IPS DF 6.9 (cell line): ENCODE results near the gene LRRC36.

Source experiments
- DNase-seq: peaks from one replicate; pipeline ENCODE4 v3.0.0-alpha.2; 2013; ENCODE audit warnings: low read depth, low spot score
- H3K27ac ChIP-seq: one replicate; pipeline ENCODE4 v1.5.1; 2013; ENCODE audit warnings: low read length, control low read depth
- H3K27me3 ChIP-seq: 2 replicates; pipeline ENCODE4 v1.6.1; 2013; ENCODE audit warnings: mild to moderate bottlenecking, low read length; ENCODE audit not compliant: control insufficient read depth, insufficient read depth
- H3K36me3 ChIP-seq: 2 replicates; pipeline ENCODE4 v1.6.1; 2013; ENCODE audit warnings: low read length; ENCODE audit not compliant: control insufficient read depth, insufficient read depth
- H3K4me1 ChIP-seq: 2 replicates; pipeline ENCODE4 v1.6.1; 2013; ENCODE audit warnings: low read length; ENCODE audit not compliant: control insufficient read depth, insufficient read depth
- H3K4me3 ChIP-seq: 2 replicates; pipeline ENCODE4 v1.5.1; 2013; ENCODE audit warnings: mild to moderate bottlenecking, low read length
- H3K9me3 ChIP-seq: 2 replicates; pipeline ENCODE4 v1.6.1; 2013; ENCODE audit warnings: low read length, inconsistent platforms; ENCODE audit not compliant: control insufficient read depth, insufficient read depth
- WGBS: extraction: QIAGEN DNeasy Blood & Tissue Kit; methylation state at CpG from one replicate; pipeline ENCODE4 v1.1.7; 2013; ENCODE audit warnings: mixed read lengths, missing lambda C conversion rate; ENCODE audit not compliant: insufficient read length, insufficient coverage; 5-methylcytosine and 5-hydroxymethylcytosine counted together

LRRC36 gene

DNA sequence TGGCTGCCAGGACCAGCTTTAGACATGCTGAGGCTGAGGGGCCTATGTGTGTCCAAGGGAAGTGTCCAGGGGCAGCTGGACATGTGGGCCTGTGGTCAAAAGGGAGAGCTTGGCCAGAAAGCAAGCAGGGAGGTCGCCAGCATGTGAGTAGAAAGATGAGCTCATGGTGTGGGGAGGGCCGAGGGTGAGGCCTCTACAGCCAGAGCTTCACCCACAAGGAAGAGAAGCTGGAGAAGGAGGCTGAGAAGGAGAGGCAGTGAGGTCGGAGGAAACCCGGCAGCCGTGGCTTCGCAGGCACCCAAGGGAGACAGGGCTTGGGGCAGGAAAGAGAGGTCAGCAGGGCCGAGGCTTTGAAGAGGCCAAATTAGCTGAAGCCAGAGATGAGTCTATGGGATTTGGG is 100.3 kb downstream of the LRRC36 start:
- no peak for DNase-seq
- Histone ChIP-seq H3K4me3 (no peak overlapping the region), H3K4me1 (peaks cover 10% of the 10 kb centered on the region; the same call in 1 of the 2 replicates), H3K27me3 (no peaks in the 10 kb centered on the region), H3K27ac (no peak overlapping the region), H3K9me3 (no peaks in the 10 kb centered on the region), H3K36me3 (no peaks in the 10 kb centered on the region)
- no CpG with 5 or more reads among the region's 7 CpGs for WGBS

GRCh38 chr16:67428146-67428731 is 101.6 kb downstream of the LRRC36 start:
- H3K27me3 ChIP-seq, result no peaks in the 10 kb centered on the region
- no peak overlapping the region for H3K4me3 ChIP-seq
- peak; percentile 89 for DNase-seq
- H3K9me3 ChIP-seq, result no peaks in the 10 kb centered on the region
- H3K4me1 ChIP-seq, result peaks cover 10% of the 10 kb centered on the region; the same call in 1 of the 2 replicates
- H3K27ac ChIP-seq, result no peak overlapping the region
- WGBS, result no CpG with 5 or more reads among the region's 11 CpGs
- H3K36me3 ChIP-seq, result no peaks in the 10 kb centered on the region

- Histone ChIP-seq H3K4me1 (peaks cover 11% of the 10 kb centered on the region; the same call in 1 of the 2 replicates), H3K9me3 (no peaks in the 10 kb centered on the region), H3K27ac (no peak overlapping the region), H3K27me3 (no peaks in the 10 kb centered on the region), H3K4me3 (no peak overlapping the region), H3K36me3 (no peaks in the 10 kb centered on the region)
- no CpG with 5 or more reads among the region's 3 CpGs for WGBS
- no peak for DNase-seq
Observed at GRCh38 chr16:67429053-67429798, 102.6 kb downstream of the LRRC36 start.

GRCh38 chr16:67429799-67430503 is 103.3 kb downstream of the LRRC36 start:
- Histone ChIP-seq H3K9me3 (no peaks in the 10 kb centered on the region), H3K27me3 (no peaks in the 10 kb centered on the region), H3K36me3 (no peaks in the 10 kb centered on the region), H3K27ac (no peak overlapping the region), H3K4me1 (peaks cover 9% of the 10 kb centered on the region; the same call in 1 of the 2 replicates), H3K4me3 (peak overlapping the region; percentile 59; the same call in 1 of the 2 replicates)
- DNase-seq, result no peak
- WGBS, result no CpG with 5 or more reads among the region's 13 CpGs

DNA sequence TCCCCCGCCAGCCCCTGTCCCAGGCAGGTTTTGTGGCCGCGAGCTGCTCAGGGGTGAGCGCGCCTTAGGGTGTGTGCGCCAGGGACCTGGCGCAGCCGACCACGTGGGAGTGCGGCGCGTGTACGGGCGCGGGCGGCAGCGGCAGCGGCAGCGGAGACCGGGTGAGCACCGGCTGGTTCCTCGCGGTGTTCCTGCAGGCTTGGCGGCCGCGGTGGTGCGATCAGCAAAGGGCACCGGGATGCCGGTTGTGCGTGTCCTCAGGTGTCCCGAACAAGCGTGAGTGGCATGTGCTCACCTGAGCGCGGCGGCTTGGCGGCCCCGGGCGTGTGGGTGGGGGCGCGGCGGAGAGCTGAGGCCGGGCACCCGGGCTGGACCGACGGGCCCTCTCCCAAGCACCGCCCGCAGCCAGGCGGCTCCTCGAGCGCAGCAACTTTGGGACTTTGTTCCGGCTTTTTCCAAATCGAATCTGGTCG is 103.9 kb downstream of the LRRC36 start:
- Histone ChIP-seq H3K27ac (no peak overlapping the region), H3K27me3 (no peaks in the 10 kb centered on the region), H3K4me1 (peaks cover 9% of the 10 kb centered on the region; the same call in 1 of the 2 replicates), H3K9me3 (no peaks in the 10 kb centered on the region), H3K4me3 (peak overlapping the region; percentile 59; the same call in 1 of the 2 replicates), H3K36me3 (no peaks in the 10 kb centered on the region; the same call in 1 of the 2 replicates)
- no peak for DNase-seq
- no CpG with 5 or more reads among the region's 53 CpGs for WGBS

DNA sequence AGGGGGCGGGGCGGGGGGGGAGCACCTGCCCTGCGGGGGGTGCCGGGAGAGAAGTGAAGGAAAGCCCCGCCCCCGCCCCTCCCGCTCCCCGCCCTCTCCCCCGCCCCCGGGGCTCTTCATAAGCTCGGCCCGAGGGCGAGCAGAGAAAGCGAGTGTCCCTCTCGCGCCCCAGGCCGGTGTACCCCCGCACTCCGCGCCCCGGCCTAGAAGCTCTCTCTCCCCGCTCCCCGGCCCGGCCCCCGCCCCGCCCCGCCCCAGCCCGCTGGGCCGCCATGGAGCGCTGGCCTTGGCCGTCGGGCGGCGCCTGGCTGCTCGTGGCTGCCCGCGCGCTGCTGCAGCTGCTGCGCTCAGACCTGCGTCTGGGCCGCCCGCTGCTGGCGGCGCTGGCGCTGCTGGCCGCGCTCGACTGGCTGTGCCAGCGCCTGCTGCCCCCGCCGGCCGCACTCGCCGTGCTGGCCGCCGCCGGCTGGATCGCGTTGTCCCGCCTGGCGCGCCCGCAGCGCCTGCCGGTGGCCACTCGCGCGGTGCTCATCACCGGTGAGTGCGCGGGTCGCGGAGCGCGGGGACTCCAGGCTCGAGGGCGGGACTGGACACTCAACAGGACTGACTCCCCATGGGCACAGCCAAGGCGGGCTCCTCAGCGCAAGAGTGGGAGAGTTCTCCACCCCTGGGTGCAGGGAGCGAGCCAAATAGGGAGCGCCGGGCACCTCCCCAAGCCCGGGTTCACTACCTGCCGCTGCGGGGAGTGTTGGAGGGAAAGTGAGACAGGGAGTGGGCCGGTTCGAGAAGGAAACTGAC is 104.6 kb downstream of the LRRC36 start, which contains the start of gene HSD11B2:
Gene HSD11B2 (plus strand): TSS at position 145 of the 798 bp plus-strand sequence. CDS start 128 bp downstream, at position 273.
- Histone ChIP-seq H3K4me1 (peaks cover 7% of the 10 kb centered on the region; the same call in 1 of the 2 replicates), H3K4me3 (peak within 1 kb of the TSS; percentile 79), H3K27ac (no peak within 1 kb of the TSS), H3K9me3 (no peaks in the 10 kb centered on the region), H3K27me3 (no peaks in the 10 kb centered on the region), H3K36me3 (peaks cover 4% of the 10 kb centered on the region; the same call in 1 of the 2 replicates)
- DNase-seq, result no peak
- no CpG with 5 or more reads among the region's 87 CpGs for WGBS

DNA sequence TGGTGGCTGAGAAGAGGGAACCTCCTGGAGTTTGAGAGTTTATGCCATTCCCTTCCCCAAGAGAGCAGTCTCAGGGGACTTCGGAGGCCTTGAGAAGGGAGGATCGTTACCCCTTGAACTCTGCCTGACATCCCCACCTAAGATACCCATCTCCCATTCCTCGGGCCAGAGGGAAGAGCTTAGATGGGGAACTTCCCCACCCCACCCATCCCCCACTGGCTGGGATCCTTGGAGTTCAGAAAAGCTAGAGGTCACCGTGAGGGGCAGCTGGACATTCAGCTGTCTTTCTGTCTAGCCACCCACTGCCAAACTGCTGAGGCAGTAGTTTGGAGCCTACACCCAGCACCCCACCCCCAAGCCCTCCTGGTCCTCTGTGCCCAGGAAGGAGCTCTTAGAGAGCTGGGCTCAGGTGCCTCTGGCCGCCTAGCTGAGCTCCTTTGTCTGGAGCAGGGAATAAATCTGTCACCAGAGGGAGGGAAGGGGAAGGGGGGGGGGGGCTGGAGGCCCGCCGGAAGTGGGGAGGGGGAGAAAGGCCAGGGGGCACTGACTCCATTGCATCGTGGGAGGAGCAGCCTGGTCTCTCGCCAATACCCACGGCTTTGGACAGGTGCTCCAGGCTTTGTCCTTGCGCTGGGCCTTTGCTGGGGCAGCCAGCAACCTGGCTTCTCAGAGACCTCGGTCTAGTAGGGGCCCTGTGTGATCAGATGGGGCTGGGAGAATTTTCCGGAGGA is 105.3 kb downstream of the LRRC36 start:
- Histone ChIP-seq H3K4me1 (peaks cover 6% of the 10 kb centered on the region; the same call in 1 of the 2 replicates), H3K9me3 (no peaks in the 10 kb centered on the region), H3K27me3 (no peaks in the 10 kb centered on the region), H3K4me3 (peak overlapping the region; percentile 79; the same call in 1 of the 2 replicates), H3K36me3 (peaks cover 4% of the 10 kb centered on the region; the same call in 1 of the 2 replicates), H3K27ac (no peak overlapping the region)
- DNase-seq, result no peak
- WGBS, result no CpG with 5 or more reads among the region's 13 CpGs

- no peak for DNase-seq
- Histone ChIP-seq H3K36me3 (peaks cover 4% of the 10 kb centered on the region; the same call in 1 of the 2 replicates), H3K9me3 (no peaks in the 10 kb centered on the region), H3K27me3 (no peaks in the 10 kb centered on the region), H3K4me3 (no peak overlapping the region; the same call in 1 of the 2 replicates), H3K27ac (no peak overlapping the region), H3K4me1 (peaks cover 6% of the 10 kb centered on the region; the same call in 1 of the 2 replicates)
- no CpG with 5 or more reads among the region's 5 CpGs for WGBS
Observed at GRCh38 chr16:67432506-67432890, 105.9 kb downstream of the LRRC36 start.

- Histone ChIP-seq H3K9me3 (no peaks in the 10 kb centered on the region), H3K36me3 (peaks cover 4% of the 10 kb centered on the region), H3K27ac (no peak overlapping the region), H3K4me1 (peaks cover 6% of the 10 kb centered on the region; the same call in 1 of the 2 replicates), H3K4me3 (no peak overlapping the region), H3K27me3 (no peaks in the 10 kb centered on the region)
- no peak for DNase-seq
- WGBS, result no CpG with 5 or more reads among the region's 5 CpGs
Observed at GRCh38 chr16:67433131-67433719, 106.6 kb downstream of the LRRC36 start.
